Gastrocnemius medialis (tissue), 4 donors: ENCODE measurements around the gene IL22RA1.

Experiments
- POLR2A ChIP-seq, 2 donors: fragments of 450-650 bp; IDR thresholded peaks; one replicate each; pipeline ENCODE4 v1.6.1; 2017; ENCODE audit warnings: antibody characterized with exemption in 2 of 2, mild to moderate bottlenecking in 2 of 2, moderate library complexity in 2 of 2
- TF ChIP-seq, protein P1 (sequence below), 5 experiments: fragments of 450-650 bp in 3 of 5; fragments of 200-600 bp in 2 of 5; sonication (generic) in 2 of 5; IDR thresholded peaks in 4 of 5; conservative IDR thresholded peaks in 1 of 5; 1 replicate in 4 of 5; 2 replicates in 1 of 5; pipeline ENCODE4 v1.5.1; 2016 to 2019; ENCODE audit warnings: antibody characterized with exemption in 5 of 5, mild to moderate bottlenecking in 3 of 5, moderate library complexity in 3 of 5

DNA sequence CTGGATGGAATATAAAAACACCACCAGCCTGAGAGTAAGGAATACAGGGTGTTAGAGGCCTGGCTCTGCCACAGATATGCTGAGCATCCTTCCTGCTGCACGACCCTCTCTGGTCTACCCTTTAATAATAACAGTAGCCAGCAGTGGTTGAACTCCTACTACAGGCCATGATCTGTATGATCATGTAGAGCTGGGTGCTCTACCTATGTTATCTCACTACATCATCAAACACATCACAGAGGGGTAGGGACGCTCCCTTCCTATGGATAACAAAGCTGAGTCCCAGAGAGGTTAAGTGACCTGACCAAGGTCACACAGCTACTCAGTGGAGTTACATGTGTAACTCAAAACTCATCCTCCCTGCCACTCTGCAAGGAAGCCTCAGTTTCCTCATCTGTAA lies 18.0 kb downstream of the IL22RA1 start:
- TF ChIP-seq, protein P1, sequence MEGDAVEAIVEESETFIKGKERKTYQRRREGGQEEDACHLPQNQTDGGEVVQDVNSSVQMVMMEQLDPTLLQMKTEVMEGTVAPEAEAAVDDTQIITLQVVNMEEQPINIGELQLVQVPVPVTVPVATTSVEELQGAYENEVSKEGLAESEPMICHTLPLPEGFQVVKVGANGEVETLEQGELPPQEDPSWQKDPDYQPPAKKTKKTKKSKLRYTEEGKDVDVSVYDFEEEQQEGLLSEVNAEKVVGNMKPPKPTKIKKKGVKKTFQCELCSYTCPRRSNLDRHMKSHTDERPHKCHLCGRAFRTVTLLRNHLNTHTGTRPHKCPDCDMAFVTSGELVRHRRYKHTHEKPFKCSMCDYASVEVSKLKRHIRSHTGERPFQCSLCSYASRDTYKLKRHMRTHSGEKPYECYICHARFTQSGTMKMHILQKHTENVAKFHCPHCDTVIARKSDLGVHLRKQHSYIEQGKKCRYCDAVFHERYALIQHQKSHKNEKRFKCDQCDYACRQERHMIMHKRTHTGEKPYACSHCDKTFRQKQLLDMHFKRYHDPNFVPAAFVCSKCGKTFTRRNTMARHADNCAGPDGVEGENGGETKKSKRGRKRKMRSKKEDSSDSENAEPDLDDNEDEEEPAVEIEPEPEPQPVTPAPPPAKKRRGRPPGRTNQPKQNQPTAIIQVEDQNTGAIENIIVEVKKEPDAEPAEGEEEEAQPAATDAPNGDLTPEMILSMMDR (IDR thresholded peaks at IDR 0.05 in 4 of 5, conservative IDR thresholded peaks at IDR 0.05 in 1 of 5): no peak
- TF ChIP-seq POLR2A (IDR thresholded peaks at IDR 0.05): no peak
